NCI-H146 treated with DMSO at 0.1 percent for 48 hours (cell line): ENCODE data around the gene KIAA0825.

Source experiments
- DNase-seq: peaks from one replicate; lab custom pipeline; 2025; ENCODE audit not compliant: unreplicated experiment; lab: John Stamatoyannopoulos, UW

KIAA0825 gene

DNA sequence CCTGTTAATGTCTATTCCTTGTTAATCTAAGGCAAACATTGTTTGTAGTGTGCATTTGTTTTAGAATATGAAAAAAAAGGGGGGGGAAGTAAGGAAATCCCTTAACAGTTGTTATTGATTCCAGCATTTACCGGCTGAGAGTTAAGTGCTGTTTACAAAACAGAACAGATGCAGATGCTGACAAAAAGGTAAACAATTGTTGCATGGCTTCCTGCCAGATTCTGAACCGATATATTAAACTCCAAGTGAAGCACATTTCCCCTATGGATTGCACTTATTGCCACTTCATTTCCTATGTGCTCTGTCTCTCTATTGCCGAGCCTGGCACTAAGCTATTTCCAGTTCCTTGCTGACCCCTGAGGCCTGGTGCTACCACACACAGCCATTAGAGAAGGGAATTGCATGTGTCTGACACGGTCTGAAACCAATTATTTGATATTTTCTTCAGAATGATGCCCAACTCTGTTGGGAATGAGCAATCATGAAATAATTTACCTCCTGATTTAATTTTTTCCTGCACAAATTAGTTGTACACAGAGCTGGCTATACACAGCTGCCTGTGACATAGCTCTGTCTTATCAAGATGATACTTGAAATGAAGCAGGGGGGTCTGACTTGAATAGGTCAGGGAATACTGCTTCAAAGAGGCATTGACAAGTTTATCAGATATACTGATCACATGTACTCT, 109.8 kb downstream of the KIAA0825 start:
- DNase-seq: peak; percentile 13

DNA sequence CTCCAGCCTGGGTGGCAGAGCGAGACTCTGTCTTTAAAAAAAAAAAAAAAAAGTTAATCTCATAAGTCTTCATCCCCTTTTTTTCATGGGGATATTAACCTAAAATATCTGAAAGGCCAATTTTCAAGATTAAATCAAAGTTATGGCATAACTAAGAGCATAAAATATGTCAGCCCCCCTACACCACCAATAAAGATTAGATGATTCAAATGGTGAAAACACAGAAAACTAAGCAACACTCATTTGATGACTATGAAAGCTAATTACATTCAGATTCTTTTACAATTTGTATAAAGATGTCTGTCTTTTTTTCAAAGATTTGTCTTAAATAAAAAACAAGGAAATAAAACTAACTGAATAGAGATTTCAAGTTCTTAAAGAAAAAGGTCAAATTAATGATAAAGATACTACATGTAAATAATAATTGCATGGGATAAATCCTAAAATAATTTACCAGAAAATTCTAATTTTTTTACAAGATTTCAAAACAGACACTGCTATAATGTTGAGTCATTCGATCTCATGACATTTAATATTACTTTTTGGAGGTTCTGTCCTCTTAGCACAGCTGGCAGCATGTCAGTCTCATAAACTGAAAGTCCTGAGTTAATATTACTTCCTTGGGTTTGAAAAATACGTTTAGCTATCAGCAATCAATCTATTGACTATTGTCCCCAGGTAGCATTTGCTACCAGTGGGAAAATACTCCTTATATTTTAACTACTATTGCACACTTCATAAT, 112.9 kb downstream of the KIAA0825 start:
- no peak for DNase-seq

DNA sequence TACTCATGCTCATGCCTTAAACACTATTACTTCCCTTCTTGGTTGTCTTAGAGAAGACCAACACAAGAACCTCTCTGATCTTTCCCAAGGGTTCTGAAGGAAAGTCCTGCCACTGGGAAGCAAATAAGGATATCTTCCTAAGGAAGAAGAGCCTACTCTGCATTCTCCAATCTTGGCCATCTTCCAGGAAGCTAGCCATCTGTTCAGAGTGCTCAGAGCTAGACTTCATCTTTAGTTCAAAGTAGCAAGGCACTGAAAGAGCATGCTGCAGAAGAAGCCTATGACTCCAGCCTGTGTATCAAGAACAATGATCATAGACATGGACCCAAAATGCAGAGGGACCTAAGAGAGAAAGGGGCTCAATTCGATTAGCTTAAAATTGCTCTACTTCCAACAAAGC, 114.7 kb downstream of the KIAA0825 start:
- DNase-seq: no peak

DNA sequence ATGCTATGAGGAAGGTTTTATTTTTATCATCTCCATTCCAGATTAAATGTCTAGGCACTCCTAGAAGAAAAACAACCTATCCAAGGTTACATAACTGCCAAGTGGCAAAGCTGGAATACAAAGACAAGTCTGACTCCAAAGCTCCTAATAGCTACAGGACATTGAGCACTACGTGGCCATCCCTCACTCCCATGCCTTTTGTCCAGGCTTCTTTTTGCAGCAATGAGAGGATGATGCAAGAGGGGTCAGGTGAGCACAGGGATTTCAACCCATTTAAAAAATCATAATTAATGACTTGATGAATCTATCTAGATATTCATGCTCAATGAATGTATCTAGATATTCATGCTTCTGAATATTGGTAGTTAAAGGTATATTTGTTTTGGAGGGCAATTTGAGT, 117.0 kb downstream of the KIAA0825 start:
- DNase-seq: no peak

DNA sequence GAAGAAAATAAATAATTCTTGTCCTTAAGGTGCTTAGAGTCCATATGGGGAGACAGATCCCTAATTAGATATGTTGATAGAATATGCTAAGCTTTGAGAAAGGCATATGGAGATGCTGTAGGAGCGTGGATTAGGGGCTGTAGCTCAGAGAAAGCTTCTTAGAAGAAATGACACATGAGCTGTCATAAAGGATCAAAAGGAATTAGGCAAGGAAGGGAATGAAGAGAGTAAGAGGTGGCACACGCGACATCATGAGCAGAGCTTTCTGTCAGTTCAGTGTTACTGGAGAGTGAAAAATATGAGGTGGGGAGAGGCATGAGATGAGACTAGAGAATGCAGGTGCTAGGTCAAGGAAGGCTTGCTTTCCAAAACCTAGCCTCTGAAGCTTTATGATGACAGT, 118.6 kb downstream of the KIAA0825 start:
- DNase-seq: no peak

DNA sequence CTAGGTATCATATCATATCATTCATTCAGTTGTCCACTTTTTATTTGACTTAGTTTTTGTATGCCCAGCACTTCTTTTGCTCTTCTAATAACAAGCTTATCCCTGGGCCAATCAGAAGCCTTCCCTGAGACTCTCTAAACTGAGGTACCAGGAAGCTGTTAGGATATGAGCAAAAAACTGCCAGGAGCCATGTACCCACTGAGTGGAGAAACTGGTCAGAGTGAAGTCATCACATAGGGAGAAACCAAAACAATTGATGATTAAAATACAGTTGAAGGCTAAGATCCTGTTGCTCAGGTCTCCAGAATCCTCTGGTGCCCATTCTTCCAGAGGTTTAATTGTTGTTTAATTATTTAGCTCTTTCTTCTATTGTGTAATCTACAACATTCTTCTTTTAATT, 120.2 kb downstream of the KIAA0825 start:
- DNase-seq: no peak

DNA sequence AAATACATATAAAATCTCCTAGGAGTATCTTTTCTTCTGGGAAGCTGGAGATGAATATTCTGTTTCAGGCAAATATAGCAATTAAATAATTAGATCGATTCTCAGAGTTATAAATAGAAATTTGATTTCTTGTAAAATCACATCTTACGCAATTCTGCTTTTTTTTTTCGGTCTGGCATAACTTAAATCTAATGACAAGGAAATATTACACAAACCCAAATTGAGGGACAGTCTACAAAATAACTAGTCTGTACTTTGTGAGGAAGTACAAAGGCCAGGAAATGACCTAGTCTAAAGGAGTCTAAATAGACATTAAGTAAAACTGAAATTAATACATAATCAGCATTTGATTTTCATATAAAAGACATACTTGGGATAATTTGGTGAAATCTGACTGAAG, 133.3 kb downstream of the KIAA0825 start:
- DNase-seq: no peak

DNA sequence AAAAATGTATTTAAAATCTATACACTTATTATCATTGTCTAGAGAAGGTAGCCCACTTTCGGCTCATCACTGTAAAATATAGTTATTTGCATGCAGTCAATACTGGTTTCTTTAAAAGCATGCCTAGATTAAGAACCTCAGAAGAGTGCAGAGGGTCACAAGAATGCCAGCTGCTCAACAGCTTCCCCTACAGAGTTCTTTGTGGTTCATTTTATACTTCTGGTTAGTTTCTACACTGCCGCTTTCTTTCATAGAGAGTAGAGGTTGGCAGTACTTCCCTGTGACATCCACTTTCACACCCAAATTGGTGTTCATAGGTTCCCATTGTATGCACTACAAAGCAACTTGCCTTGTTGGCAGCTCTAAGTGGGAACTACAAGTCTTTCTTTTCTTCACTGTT, 137.3 kb downstream of the KIAA0825 start:
- no peak for DNase-seq

DNA sequence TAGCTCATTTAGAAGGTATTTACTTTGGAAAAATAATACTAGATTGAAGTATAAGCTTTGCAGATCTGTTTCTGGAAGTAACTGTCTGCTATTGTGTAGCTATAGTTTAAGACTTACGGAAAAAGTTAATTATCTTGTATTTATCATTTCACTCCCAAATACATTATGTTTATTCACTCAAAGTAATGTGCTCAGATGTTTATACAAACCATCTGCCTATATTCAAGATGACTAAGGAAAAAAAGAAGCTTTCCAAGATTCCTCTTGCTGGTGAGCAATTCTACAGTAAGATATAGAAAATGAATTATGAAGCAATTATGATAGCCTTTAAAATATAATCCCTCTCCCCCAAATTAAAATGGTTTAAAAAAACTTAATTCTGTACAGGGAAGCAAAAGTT, 137.9 kb downstream of the KIAA0825 start:
- DNase-seq: no peak

DNA sequence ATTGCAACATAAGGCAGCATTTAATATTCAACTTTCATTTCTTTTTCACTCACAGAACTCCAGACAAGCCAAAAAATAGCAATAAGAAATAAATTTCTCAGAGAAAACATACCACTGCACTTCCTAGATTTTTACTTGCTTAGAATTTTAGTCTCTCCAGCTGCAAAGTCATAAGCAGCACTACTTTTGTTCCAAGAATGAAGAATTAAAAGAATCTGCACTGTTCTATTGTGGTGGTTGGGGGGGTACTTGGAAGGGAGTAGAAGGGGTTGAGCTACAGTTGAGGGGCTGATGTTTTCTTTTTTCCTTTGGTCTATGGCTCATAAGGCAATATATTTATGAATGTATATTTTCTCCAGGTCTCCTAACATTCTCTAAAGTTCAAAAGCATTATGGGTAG, 144.5 kb downstream of the KIAA0825 start:
- no peak for DNase-seq

DNA sequence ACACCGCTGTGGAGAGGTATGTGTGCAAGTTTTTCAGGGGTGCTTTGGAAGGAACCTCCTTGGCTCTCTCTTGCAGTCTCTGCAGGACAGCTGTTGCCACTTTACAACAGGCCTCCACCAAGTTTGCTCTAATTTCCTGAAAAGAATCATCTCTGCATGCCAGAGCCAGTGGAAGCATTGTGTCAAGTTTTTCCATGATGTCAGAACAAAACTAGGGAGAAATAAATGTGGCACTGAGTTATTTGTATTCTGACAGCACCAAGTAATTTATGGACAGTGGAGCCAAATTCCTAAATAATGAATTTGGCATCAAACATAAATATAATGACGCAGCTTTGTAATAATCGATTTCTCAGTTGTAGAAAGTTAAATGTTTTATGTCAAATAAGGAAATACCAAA, 146.9 kb downstream of the KIAA0825 start:
- no peak for DNase-seq

DNA sequence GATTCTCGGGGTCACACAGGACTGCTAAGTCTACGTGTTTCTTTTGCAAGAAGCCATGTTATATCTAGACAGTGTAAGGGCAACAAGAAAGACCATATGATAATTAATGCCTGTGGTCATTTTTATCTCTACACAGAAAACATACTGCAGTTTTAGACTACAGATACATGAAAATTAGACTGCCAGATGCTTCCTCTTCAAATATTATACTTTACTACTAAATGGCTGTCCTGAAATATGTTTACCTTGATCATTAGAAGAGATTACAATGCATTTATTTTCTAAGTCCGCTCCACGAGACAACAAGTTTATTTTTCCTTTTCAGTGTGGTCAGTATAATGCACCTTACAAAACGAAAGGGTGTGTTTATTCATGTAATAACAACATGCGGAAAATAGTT, 147.6 kb downstream of the KIAA0825 start:
- DNase-seq: peak; percentile 7

DNA sequence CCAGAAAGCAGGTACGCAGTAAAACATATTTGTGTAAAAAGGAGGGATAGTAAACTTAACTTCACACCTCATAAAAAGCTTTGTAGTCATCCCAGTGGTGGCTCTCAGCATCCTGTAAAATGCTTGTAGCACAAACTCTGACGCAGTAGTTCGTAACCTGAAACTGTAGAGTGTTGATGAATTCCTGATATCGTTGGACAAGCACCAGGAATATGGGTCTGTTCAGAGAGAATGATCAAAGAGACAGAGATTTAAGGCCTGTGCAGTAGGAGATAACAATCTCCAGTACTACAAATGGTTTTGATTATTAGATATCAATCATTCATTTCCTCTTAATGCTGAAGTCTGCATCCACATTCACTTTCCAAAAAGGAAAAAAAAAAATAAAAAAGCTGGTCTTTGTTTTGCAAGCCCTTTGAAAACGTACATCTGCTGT, 148.5 kb downstream of the KIAA0825 start:
- DNase-seq: peak; percentile 33

DNA sequence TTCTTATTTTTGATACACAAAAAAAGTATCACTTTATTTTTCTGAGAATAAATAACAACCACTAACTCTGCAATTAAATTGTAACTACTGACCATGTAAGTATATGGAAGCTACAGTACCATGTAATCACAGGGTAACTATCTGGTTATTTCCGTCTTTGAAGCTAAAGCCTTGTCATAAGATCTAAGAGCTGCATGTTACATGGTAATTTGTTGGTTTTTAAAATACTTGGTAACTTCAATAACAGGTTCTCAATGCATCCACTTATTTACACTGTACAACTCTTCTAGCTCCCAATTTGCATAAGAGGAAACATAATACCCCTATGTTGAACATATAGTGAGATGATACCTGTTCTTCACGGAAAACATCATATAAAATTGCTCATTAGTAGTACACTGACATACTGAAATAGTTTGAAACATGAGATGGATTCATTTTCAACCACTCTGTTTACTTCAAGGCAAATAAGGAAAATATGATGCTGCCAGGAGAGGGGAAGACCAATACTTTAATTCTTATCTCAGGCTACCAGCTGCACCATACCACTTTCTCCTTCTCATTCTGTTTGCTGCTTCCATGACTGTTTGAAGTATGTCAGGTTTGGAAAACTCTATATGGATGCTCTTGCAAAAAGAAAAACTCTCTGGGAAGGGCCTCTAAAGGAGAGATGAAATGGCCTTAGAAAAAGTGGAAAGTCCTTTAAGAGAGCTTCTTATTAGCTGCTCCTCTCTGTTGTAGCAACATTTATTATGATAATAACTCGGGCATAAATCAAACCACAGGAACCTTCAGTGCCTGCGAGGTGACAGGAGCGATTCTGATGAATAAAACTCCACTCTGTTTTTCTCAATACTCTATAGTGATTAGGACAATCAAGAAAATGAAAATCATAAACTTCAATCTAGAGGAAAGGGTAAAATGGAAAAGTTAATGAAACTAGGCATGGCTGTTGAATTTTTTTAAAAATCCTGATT, 150.2 kb downstream of the KIAA0825 start:
- peak; percentile 18 for DNase-seq

DNA sequence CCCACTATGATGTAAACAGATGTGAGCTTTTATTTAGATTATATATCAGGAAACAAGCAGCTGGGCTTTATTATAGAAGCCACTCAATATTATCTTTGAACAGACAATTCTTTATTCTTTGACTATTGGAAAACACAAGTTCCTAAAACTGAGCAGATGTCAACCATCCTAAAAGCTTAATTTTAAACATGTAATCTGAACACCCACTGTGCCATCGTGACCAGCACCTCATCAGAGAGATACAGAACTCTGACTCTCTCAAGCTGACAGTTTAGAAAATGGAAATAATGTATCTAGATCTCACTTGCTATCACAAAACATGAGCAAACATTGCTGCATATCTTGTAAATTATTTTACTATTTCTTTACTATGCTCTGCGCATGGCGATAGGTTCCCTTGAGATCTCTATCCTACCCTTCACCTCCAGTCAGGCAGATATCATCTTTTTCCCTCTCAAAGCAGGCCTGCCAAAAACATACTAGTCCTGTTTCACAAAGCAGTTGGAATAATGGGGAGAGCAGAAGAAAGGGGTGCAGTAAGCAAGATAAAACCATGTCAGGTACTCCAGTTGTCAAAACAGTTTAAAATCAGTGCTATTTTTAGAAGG, 151.0 kb downstream of the KIAA0825 start:
- no peak for DNase-seq

DNA sequence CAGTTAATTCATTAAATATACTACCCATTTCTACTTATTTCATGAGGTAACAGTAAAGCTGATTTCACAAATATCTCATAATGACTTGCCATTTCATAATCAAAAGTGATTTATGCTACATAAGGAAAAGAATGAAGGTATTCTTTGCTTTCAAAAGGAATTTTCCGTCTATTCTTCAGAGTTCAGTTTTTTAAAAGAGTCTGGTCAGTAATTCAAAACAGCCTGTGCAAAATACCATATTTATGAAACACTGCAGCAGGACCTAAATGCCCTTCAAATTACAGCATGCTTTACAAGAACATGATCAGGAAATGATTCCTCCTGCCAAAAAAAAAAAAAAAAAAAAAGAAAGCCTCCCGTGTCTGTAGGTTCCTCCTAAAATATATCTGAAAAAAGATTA, 154.7 kb downstream of the KIAA0825 start:
- no peak for DNase-seq

DNA sequence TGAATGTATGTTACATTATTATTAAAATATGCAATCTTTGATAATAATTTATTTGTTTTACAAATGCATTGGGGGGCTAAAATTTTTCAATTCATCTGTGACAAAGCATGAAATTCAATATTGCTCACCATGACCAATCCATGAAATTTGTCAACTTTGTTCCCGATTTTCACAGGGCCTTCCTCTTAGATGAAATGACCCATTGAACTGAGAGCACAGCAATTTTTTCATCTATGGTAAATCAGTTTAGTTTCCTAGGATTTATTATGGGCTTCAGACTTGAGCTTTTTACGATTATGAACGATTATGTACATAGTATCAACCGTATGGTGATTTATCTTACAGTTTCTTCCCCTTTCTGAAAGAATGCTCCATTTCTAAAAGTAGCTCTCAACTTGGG, 157.3 kb downstream of the KIAA0825 start:
- DNase-seq: no peak

DNA sequence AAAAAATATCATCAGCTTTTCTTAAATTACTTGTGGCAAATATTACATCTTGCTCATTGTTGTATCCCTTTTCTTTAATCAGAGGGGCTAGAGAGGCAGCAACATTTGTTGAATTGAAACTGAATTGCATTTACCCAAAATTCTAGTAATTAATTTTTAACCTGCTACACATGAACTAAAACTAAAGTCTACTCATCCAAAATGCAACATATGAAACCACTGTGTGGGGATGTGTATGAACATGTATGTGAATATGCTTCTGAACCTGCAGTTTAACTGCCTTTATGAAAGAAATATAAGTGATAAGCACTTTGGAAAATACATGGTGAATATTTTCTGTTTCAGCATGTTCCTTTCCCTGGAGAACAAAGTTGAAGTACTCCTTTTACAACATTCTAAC, 158.5 kb downstream of the KIAA0825 start:
- DNase-seq: no peak

DNA sequence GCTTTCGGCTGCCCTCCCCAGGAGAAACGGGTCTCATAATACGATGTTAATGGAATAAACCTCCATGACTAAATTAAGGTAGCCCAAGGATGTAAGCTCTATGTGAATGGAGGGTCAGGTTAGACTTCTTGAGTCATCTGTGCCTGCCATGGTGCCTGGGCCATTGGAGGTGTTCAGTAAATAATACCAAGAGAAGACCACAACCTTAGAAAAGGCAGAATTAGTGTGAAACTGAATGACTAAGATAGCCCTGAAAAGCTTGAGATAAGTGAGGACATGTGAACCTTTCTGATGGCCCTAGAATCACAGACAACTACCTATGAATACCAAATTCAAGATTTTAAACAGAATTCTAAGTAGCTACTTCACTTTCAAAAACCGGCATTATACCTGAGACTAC, 160.6 kb downstream of the KIAA0825 start:
- DNase-seq: no peak

DNA sequence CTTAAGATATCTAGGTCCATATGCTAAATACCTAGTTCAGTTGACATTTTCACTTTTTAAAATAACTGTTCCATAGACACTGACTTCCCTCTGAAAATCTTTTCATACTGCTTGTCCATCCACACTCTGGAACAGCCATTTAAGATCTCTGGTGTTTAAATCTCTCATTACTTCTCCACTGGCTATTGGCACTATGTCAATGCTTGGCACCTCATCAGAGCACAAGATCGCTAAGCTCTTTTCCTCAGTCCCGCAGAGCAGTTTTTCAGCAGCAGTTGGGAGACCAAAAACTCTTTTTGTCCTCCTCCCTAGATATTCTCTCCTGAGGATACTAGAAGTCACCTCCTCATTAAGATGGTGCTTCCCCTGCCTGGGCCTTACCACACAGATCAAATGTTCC, 172.7 kb downstream of the KIAA0825 start:
- no peak for DNase-seq

DNA sequence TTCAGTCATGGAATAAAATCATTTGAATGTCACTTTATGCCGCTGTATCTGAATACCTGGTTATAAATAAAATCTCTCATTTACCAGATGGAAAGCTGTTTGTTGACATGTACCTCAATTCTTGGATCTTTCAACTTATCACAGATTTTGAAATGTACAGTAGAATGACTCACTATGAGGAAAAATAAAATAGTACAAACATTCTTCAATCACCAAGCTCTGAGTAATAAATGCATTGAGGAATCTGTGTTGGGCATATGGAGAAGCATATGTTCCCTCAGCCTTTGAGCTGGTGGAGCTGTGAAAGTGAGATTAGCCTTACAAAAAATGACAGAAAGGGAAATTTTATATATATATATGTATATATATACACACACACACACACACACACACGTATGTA, 175.4 kb downstream of the KIAA0825 start:
- no peak for DNase-seq
